HG03432 (cell line): ENCODE measurements around the gene ELAC2.
"Not testable (repeated sequence)": the region's sequence is repeated elsewhere in the genome, so short reads cannot be mapped to it uniquely, and the experiment has no call there.

Source experiments
- ATAC-seq: cut with Tn5 transposase; IDR thresholded peaks from one replicate; pipeline ENCODE4 v1.9.1; 2021; ENCODE audit warnings: mild to moderate bottlenecking, moderate library complexity; ENCODE audit not compliant: unreplicated experiment

The ELAC2 gene

DNA sequence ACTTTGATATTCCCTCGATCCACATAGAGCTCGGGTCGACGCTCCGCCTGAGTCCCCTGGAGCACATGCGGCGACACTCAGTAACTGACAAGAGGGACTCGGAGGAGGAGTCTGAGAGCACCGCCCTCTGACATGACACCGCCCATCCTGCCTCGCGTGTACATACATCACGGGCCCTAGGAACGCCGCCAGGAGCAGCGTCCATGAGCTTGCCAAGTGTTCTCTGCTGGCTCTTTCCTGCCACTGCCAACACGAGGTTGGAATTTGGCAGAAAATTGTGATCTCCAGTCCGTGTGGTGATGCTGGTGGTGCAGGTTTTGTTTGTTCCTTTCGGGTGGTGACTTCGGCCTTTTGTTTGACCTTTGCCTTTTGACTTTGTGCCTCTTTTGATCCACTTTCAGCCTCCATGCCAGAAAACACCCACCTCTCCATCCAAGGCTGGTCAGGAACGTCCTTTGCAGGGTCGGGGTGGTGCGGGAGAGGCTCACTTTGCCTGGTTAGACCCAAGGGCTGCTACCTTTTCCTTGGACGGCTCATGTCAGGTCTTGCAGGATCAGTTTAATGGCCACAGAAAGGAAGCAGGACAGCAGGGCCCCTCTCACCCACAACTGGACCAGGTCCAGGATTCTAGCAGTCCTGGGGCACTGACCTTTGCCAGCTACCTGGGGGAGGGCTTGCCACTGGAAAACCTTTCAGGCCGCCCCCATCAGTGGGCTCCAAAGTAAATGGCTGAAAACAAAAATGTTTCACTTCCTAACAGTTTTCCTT lies 27.6 kb downstream of the ELAC2 start:
- no peak for ATAC-seq

DNA sequence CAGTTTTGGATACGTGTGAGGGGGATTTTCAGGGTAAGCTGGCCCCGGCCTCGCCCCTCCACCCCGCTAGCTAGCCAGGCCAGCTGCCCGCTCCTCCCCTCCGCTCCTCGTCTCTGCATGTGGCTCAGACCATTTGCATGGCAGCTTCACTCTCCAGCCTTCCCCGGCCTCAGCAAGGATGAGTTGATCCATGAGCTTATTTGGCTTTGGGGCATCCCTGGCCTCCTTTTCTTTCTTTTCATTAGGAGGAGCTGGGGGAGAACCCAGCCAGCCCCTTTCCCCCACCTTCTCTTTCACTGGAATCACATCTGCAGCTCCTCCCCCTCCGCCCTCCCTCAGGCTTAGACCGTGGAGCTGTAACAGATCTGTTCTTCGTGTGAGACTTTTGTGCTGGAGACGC lies 30.7 kb downstream of the ELAC2 start:
- no peak for ATAC-seq

DNA sequence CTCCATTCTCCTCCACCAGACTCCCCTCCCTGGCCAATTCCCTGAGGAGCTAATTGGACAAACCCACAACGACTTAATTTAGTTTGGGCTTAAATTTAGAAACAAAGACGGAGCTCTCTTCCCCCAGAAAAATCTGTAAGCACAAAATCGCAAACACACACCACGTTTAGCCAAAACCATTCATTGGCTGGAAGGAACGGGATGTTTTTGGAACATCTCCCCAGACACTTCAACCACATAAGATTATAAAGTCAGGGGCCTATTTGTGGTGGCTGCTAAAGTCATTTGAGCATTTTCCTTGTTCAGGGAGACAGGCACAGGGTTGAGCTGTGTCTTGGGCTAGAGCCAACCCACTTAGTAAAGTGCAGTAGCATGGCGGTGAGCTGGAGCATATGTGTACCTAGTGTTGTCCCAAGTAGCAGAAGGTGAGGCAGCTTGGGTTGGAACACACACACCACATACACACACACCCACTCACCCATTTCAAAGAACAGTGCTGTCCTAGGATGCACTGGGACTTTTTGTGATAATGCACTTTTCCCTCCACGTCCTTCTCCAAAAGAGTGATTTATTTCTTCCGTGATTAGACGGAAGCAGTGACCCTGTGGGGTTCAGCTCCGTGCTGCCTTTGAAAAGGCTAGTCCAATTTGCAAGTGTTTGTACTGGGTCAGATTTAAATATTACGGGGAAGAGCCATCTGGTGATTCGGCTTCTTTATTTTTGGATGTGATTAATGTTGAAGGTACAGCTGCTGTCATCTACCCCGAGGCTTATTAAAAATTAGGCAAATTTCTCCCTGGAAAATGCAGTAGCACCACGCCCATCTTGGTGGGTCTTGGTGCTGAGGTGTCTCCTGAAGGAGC lies 32.2 kb downstream of the ELAC2 start:
- no peak for ATAC-seq

DNA sequence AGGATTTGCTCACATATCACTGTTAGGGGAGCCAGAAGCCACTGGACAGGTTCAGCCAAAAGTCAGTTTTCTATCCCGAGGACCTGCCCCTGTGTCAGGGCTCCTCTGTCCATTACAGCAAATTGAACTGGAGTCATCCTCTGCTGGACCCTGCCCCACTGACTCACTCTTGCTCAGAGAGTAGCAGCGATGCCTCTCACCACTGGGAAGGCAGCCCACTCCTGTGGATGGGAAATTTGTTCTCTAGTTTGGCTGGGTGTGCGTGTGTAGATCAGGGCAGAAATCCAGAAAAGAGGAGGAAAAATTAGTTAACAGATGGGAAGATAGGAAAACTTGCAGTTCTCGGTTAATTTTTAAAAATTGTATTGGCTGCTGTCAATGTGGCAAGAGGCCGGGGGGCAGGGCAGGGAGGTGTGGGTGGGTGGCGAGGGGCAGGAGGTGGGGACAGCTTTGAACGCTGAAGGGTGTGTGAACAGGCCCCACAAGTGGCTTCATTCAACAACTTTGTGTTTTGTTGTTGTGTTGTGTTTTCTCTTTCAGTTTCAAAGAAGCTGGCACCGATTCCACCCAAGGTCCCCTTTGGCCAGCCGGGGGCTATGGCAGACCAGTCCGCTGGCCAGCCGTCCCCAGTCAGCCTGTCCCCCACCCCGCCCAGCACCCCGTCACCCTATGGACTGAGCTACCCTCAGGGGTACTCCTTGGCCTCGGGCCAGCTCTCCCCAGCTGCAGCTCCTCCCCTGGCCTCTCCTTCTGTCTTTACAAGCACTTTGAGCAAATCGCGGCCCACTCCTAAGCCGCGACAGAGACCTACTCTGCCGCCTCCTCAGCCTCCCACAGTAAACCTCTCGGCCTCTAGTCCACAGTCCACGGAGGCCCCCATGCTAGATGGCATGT lies 33.6 kb downstream of the ELAC2 start:
- ATAC-seq, result no peak

DNA sequence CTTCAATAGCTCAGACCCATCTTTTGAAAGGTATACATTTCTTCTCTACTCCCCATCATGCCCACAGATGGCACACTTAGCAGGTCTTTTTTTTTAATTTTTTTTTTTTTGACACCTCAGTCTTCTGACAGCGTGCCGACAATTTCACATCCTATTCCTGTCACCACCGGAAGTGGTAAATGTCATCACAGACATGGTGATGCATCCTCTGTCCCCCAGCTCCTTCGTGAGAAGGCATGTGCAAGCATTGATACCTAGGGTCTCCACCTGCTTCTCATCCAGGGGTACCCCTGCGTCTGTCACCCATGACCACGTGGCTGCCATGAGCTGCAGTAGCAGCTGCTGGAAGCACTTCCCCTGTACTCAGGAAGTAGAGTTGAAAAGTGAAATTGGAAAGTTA lies 35.6 kb downstream of the ELAC2 start:
- peak; percentile 46 for ATAC-seq

DNA sequence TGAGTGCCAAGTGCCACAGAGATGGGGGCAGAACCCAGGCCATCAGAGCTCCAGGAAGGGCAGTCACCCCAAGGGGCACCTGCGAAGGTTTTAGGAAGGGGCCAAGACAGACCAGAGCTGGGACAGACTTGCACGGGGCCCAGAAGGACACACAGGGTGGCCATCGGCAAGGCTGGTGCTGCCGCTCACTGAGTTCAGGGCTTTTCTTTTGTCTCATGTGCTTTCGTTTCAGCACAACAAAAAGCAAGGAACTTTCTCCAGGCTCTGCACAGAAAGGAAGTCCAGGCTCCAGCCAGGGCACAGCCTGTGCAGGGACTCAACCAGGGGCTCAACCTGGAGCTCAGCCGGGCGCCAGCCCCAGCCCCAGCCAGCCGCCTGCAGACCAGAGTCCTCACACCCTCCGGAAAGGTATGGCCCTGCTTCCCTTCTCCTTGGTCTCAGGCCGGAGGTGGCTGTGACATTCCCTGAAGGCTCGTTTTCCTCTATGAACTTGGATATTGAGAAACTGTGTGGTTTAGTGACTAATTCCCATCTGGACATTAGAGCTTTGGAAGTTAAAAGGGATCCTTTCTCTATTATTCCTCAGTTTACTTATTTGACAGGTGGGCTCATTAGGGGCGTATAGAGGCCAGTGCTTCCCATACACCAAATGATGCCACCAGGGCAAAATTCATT lies 37.9 kb downstream of the ELAC2 start:
- ATAC-seq, result no peak

DNA sequence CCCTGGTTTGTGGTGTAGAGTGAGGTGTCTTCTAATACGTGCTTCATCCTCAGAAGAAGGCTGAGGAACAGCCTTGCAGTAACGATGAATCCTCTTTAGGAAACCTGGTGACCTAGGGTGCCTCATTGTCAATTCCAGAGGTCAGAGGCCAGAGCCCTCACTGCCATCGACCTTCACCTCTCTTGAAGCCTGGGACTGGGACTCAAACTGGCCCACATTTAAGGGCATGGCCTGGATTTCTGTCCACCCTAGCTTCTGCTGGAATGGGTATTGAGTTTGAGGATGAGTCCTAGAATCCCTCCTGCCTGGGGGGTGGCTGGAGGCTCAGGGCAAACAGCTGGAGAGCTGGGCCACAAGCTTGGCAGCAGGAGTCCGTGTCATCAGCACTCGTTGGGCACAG lies 38.6 kb downstream of the ELAC2 start:
- ATAC-seq, result no peak

DNA sequence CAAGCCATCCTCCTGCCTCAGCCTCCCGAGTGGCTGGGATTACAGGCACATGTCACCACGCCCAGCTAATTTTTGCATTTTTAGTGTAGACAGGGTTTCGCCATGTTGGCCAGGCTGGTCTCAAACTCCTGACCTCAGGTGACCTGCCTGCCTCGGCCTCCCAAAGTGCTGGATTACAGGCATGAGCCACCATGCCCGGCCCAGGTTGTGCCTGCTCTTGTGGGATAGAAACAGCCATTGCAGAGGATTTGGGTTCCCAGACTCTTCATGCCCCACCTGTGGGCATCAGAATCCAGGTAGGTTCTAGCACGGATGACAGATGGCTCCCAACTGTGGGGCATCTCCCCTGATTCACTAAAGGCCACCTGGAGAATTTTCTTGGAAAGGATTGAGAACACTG lies 39.0 kb downstream of the ELAC2 start:
- not testable (repeated sequence) for ATAC-seq

DNA sequence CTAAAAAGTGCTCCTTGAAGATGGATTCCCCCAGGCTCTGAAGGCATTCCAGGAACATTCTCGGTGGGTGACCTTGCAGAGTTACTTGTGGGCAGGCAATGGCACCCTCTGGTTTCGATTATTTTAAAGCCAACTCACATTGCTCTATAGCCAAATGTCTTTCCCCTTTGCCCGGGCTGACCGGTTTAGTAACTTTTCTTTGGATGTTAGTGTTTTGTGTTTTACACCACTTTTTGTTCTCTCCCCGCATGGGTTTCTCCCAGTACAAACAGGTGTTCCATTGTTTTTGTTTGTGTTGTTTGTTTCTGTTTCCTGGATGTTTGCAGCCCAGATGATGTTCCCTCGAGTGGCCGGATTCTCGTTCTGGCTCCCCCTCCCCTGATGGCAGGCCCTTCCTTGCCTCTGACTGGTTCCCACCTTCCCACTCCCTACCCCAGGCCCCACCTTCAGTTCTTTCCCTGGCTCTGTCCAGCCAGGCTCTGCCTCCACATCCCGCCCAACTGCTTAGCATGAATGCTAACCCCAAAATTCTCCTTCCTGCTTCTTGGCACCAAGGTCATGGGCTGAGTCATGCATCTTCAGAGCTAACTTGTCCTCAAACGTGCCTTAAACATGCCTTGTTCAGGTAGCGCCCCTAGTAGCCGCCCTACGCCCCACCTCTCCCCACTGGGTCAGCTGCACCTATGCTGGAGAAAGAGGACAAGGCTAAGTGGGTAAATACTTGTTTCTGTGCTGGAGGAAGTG lies 40.6 kb downstream of the ELAC2 start:
- ATAC-seq, result no peak

DNA sequence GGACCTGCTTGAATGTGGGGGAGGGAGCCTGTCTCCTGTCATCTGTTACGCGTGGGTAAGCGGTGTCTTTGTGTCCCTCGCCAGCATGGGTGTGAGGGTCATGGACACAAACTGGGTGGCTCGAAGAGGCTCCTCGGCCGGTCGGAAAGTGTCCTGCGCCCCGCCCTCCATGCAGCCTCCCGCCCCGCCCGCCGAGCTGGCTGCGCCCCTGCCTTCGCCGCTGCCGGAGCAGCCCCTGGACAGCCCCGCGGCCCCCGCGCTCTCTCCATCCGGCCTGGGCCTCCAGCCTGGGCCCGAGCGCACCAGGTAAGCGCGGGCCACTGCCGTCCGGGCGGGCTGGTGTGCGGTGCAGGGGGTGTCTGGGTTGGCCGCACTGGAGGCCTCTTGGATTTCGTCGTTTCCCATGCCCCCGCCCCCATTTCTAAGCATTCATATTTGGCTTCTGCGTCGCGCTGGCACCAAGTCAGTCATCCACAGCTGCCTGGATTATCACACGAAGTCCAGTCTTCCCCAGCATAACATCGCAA lies 43.8 kb downstream of the ELAC2 start:
- ATAC-seq, result no peak

DNA sequence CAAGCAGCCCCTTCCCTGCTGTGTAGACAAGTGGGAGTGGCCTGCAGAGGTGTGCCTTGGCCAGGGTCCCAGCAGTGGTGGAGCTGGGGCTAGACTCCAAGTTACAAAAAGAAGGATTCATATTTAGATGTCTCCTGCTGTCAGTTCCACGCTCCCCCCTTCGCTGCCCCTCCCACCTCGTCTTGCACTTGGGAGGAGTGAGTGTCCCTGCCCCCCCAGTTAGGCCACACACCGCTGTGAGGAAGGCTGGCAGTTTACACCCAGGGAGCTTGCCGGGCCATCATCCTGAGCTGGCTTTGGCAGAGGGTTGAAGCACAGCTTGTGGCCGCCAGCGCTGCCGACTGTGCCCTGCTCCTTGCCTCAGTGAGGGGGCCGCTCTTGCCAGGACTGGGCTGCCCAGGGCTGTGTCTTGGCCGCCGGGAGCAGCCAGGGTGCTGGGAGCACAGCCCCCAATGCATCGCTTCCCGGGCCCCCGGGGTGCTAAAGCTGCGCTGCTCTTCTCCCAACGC lies 44.3 kb downstream of the ELAC2 start:
- no peak for ATAC-seq

DNA sequence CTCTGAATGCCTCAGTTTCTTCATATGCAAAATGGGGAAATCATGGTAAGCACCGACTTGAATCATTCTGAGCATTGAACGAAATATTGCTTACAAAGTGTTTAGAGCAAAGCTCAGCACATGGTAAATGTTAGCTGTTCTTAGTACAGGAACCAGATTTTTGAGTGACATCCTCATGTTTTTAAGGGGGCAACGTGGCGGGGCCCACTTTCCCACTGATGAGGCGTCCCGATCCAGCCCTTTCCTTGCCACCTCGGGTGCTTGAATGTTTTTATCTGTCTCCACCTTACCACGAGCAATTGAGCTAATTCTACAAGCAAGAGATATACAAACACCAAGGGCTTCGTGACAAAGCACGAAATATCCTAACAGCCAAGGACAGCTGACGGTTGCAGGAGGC lies 49.9 kb downstream of the ELAC2 start:
- ATAC-seq, result no peak

DNA sequence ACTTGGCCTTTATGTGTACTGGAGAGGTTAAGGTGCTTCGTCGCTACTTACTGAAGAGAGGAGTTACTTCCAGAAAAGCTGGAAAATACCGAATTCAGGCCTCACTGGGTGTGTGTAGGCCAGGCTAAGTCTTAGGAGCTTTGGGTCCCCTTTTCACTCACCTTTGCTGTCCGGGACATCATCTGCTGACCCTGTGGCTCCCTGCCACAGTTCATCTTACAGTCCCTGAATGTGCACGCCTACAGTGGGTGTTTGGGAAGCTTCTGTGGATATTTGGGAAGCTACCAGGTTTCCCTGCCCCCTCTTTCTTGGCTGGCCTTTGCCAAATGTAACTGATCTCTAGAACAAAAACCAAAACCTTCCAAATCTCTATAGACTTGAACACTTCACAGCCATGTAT lies 51.4 kb downstream of the ELAC2 start:
- ATAC-seq, result no peak

DNA sequence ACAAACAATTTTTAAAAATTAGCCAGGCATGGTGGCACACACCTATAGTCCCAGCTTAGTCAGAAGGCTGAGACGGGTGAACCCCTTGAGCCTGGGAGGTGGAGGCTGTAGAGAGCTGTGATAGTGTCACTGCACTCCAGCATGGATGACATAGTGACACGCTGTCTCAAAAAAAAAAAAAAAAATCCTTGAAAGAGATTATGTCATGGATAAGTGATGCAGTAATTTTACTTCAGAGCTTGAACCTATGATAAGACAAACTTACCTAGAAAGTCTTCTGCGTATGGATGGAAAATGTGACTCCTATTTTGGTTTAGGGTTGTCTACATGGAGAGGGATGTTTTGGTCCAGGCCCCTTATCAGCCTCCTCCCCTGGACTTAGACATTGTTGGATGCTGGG lies 51.8 kb downstream of the ELAC2 start:
- no peak for ATAC-seq

DNA sequence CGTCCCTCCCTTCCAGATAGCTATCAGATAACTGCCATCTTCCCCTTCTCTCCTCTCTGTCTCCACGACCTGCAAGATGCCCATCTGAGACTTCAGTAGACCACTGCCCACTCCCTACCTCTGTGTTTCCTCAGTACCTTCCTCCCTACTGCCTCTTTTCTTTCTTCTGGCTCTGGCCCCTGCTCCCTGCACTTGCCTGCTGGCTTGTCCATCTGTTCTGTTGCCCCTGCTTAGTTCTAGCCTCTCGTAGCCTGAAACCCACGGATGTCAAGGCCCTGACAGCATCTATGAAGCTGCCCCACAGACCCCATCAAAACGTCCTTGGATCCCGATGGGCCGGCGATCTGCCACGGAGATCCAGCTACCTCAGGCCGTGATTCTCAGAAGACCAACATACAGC lies 53.0 kb downstream of the ELAC2 start:
- no peak for ATAC-seq

DNA sequence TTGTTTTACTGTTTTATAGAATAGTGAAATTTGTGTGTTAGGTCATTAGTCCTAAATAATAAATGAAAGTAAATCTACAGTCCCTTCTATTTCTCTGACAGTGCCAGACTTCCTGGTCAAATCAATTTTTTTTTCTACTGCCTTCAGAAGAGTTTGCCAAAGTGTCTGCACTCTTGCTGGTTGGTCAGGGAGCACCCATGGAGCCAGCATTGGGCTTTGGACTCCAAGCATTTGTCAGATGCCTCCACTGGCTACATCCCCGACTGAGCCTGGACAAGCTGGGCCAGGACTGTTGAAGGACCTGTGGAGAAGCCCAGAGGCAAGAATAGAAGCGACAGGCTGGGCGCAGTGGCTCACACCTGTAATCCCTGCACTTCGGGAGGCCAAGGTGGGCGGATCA lies 53.7 kb downstream of the ELAC2 start:
- no peak for ATAC-seq

DNA sequence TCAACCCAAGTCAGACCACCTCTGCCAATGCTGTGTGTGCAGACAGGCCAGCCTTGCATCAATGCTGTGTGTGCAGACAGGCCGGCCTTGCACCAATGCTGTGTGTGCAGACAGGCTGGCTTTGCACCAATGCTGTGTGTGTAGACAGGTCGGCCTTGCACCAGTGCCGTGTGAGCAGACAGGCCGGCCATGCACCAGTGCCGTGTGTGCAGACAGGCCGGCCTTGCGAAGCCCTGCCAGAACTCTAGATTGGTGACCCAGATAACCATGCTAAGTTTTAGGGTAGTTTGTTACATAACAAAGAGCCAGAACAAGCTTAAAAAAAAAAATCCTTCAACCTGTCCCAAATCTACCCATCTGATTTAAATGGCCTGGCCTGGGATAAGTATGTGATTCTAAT lies 54.3 kb downstream of the ELAC2 start:
- no peak for ATAC-seq

DNA sequence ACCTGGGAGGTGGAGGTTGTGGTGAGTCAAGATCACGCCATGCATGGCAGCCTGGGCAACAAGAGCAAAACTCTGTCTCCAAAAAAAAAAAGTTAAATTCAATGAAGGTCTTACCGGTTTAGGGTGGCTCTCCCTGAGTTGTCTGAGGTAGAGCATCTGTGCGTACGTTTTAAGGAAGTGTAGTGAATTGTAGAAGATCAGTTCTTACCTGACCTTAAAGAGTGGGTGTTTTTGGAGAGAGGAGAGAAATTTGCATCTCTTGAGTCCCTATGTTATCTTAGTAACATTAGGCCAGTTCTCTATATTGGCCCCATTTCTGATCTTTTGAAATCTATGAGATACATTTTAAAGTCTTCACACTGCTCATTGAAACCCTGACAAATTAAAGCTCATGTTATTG lies 56.2 kb downstream of the ELAC2 start:
- ATAC-seq, result no peak

DNA sequence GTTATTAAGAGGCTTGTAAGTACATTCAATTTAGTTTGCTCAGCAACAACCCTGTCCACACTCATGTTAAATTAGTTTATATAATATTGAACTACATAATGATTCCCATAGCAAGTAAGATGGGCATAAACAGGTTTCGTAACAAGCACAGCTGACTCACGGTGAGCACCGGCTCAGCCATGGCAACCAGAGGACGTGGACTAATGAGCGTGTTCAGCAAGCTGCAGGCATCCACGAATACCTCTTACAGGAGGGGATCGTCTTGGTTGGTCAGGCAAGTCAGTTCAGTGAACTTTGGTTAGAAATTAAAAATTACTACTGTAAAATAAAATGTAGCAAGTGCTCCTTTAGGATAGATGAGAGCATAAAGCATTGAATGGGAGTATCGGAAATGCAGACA lies 58.4 kb downstream of the ELAC2 start:
- no peak for ATAC-seq

DNA sequence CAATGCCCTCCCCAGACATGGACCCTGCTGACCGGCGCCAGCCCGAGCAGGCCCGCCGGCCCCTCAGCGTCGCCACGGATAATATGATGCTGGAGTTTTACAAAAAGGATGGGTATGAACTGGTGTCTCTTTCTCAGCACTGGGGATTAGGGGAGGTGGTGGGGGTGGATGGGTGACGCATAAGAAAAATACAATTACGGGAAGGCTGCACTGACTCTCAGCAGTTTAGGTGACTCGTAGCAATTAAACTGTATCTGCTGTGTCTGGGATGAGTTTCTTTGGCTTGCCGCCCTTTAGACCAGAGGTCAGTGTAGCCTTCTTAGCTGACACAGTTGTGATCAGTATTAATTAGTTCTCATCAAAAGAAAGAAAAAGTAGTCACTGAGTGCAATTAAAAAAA lies 59.0 kb downstream of the ELAC2 start:
- no peak for ATAC-seq
